Sigmoid colon (tissue), 7 donors: ENCODE data around the gene VWA7. TPM values are rescaled to one million over a fixed set of nuclear protein-coding genes. Genes with fewer than 3 reads are reported as not detected.

Experiments
- DNase-seq: peaks from one replicate; pipeline ENCODE4 v3.0.0-alpha.2; 2019
- H3K27ac ChIP-seq, 4 donors: fragments of 200-600 bp; sonication (generic); one replicate each; pipeline ENCODE4 v1.5.1; 2016 to 2019; ENCODE audit warnings: mild to moderate bottlenecking in 1 of 4
- H3K27me3 ChIP-seq, 3 donors: fragments of 200-600 bp; sonication (generic); one replicate each; pipeline ENCODE4 v1.5.1; 2019; ENCODE audit warnings: mild to moderate bottlenecking in 1 of 3
- H3K36me3 ChIP-seq, 4 donors: fragments of 200-600 bp; sonication (generic); one replicate each; pipeline ENCODE4 v1.5.1; 2016 to 2019
- H3K4me1 ChIP-seq, 4 donors: fragments of 200-600 bp; sonication (generic); one replicate each; pipeline ENCODE4 v1.5.1; 2017 to 2019
- H3K4me3 ChIP-seq, 4 donors: fragments of 200-600 bp; sonication (generic); one replicate each; pipeline ENCODE4 v1.5.1; 2017 to 2019; ENCODE audit warnings: mild to moderate bottlenecking in 2 of 4, moderate library complexity in 1 of 4
- H3K9me3 ChIP-seq, 4 donors: fragments of 200-600 bp in 3 of 4; sonication (generic) in 3 of 4; one replicate each; pipeline versions ENCODE4 v1.5.1 to v1.6.1; 2013 to 2019
- EP300 ChIP-seq, 4 donors: sonication (generic); formaldehyde crosslinking; IDR thresholded peaks; one replicate each; pipeline ENCODE4 v1.6.1; 2017; ENCODE audit warnings: antibody characterized with exemption in 4 of 4
- POLR2A ChIP-seq, 2 donors: fragments of 450-650 bp; IDR thresholded peaks; one replicate each; pipeline ENCODE4 v1.6.1; 2016; ENCODE audit warnings: antibody characterized with exemption in 2 of 2, mild to moderate bottlenecking in 2 of 2, moderate library complexity in 2 of 2
- POLR2AphosphoS5 ChIP-seq, 4 donors: sonication (generic); formaldehyde crosslinking; IDR thresholded peaks; one replicate each; pipeline ENCODE4 v1.6.1; 2017; ENCODE audit warnings: antibody characterized with exemption in 4 of 4
- WGBS, 2 donors: extraction: QIAGEN DNeasy Blood & Tissue Kit; methylation state at CpG; one replicate each; pipeline ENCODE4 v1.1.7; 2013; 5-methylcytosine and 5-hydroxymethylcytosine counted together
- intact Hi-C: fragments of 100-400 bp; cut with DNase I; formaldehyde crosslinking; loops from one replicate; pipeline ENCODE4 v1.15.1; 2023
- polyA plus RNA-seq, 3 donors: library from polyadenylated mRNA; stranded (reverse); fragments of 200-250 nt; gene quantifications; one replicate each; pipeline ENCODE4 v1.2.3, GENCODE V29; 2013
- total RNA-seq, 4 donors: library from RNA; depleted of rRNA; stranded (reverse); fragments of >200 nt; gene quantifications; one replicate each; pipeline ENCODE4 v1.1.0, GENCODE V29; 2016
- TF ChIP-seq, protein P1 (sequence below), 4 experiments: fragments of 450-650 bp in 3 of 4; fragments of 200-600 bp in 1 of 4; IDR thresholded peaks; one replicate each; pipeline ENCODE4 v1.5.1; 2016 to 2019; ENCODE audit warnings: antibody characterized with exemption in 4 of 4, mild to moderate bottlenecking in 3 of 4, moderate library complexity in 2 of 4
- donor health status: healthy with polysubstance abuse.
- donor health status: Bipolar disorder and iron deficiency.
- donor health status: healthy.

VWA7 gene
- total and polyA plus RNA-seq, 7 donors, result 0.14 to 6.0 (median 3.2) TPM; not detected in 1

DNA sequence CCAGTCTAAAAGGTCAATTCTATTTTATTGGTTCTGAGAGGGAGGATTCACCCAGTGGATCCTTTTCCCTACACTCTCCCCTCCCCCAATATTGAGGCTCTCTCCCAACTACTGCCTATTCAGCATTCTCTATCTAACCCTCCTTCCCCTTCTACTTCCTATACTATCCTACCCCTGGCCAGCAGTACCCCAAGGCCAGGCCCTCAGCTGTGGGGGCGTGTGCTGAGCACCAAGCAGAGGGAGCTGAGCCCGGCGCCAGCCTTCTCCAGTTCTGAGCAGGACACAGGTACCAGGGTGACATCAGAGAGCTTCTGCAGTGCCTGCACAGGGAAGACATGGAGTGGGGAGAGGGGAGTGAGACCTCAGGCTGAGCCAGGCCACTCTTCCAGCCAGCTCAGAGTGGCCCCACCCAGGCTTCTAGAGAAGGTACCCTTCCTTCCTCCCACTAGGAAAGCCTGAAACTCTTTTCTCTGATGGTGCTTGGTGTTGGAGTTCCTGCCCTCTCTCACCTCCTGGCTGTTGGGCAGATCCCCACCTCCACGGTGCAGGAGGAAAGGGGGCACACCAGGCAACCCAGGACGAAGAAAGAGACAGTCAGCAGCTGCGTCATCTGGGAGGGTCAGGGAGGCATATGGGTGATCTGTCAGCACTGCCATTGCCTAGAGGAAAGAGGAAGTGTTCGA, 50.0 kb downstream of the VWA7 start:
- DNase-seq, result peak; percentile 73
- peak overlapping the region in 1 of 4 donors; percentile 78 for H3K4me3 ChIP-seq
- peaks cover 19 to 39% (median 25%) of the 10 kb centered on the region in 4 donors for H3K36me3 ChIP-seq
- H3K27ac ChIP-seq, result peak overlapping the region; percentile 12 to 99 (median 97)
- no peak for TF ChIP-seq POLR2A (IDR thresholded peaks at IDR 0.05)
- TF ChIP-seq, protein P1, sequence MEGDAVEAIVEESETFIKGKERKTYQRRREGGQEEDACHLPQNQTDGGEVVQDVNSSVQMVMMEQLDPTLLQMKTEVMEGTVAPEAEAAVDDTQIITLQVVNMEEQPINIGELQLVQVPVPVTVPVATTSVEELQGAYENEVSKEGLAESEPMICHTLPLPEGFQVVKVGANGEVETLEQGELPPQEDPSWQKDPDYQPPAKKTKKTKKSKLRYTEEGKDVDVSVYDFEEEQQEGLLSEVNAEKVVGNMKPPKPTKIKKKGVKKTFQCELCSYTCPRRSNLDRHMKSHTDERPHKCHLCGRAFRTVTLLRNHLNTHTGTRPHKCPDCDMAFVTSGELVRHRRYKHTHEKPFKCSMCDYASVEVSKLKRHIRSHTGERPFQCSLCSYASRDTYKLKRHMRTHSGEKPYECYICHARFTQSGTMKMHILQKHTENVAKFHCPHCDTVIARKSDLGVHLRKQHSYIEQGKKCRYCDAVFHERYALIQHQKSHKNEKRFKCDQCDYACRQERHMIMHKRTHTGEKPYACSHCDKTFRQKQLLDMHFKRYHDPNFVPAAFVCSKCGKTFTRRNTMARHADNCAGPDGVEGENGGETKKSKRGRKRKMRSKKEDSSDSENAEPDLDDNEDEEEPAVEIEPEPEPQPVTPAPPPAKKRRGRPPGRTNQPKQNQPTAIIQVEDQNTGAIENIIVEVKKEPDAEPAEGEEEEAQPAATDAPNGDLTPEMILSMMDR (IDR thresholded peaks at IDR 0.05), result no peak
- no peak for TF ChIP-seq POLR2AphosphoS5 (IDR thresholded peaks at IDR 0.05)
- no peak for TF ChIP-seq EP300 (IDR thresholded peaks at IDR 0.05)
- WGBS, 2 donors, result 61 to 67% methylated on average over 7 of the region's 7 CpGs
- no peaks in the 10 kb centered on the region for H3K9me3 ChIP-seq
- peaks cover 0 to 24% (median 20%) of the 10 kb centered on the region in 4 donors for H3K4me1 ChIP-seq
- intact Hi-C loops, result loop anchor here (5.0 kb wide), 1 partner anchor 45 kb away; the partner anchor contains the start of gene LY6G5C
- no peaks in the 10 kb centered on the region for H3K27me3 ChIP-seq

- TF ChIP-seq POLR2AphosphoS5 (IDR thresholded peaks at IDR 0.05) (no peak), POLR2A (IDR thresholded peaks at IDR 0.05) (no peak), EP300 (IDR thresholded peaks at IDR 0.05) (no peak)
- TF ChIP-seq, protein P1 (IDR thresholded peaks at IDR 0.05), result no peak
- no peaks in the 10 kb centered on the region for H3K9me3 ChIP-seq
- H3K36me3 ChIP-seq, result peaks cover 8 to 24% (median 15%) of the 10 kb centered on the region in 4 donors
- H3K27me3 ChIP-seq, result no peaks in the 10 kb centered on the region
- H3K27ac ChIP-seq, result no peak overlapping the region
- no peak for DNase-seq
- 83 to 86% methylated on average over 12 of the region's 12 CpGs for WGBS, 2 donors
- no peak overlapping the region for H3K4me3 ChIP-seq
- peaks cover 0 to 23% (median 19%) of the 10 kb centered on the region in 4 donors for H3K4me1 ChIP-seq
- intact Hi-C loops, result loop anchor here (5.0 kb wide), 1 partner anchor 43 kb away; the partner anchor contains the start of gene LY6G5C
These were observed 51.4 kb downstream of the VWA7 start for GRCh38 chr6:31725502-31726350.

- Histone ChIP-seq H3K4me3 (no peak overlapping the region), H3K27ac (no peak overlapping the region), H3K36me3 (peaks cover 8 to 23% (median 15%) of the 10 kb centered on the region in 4 donors), H3K9me3 (no peaks in the 10 kb centered on the region), H3K27me3 (no peaks in the 10 kb centered on the region), H3K4me1 (peaks cover 0 to 17% (median 14%) of the 10 kb centered on the region in 4 donors)
- intact Hi-C loops, result no loop called here
- TF ChIP-seq POLR2AphosphoS5 (IDR thresholded peaks at IDR 0.05) (no peak), EP300 (IDR thresholded peaks at IDR 0.05) (no peak), POLR2A (IDR thresholded peaks at IDR 0.05) (no peak)
- TF ChIP-seq, protein P1 (IDR thresholded peaks at IDR 0.05), result no peak
- no peak for DNase-seq
- 93% methylated on average over 25 of the region's 25 CpGs for WGBS, 2 donors
These were observed 53.0 kb downstream of the VWA7 start for GRCh38 chr6:31723980-31724691.

GRCh38 chr6:31723245-31723979, 53.7 kb downstream of the VWA7 start, which contains the start of gene MPIG6B:
MPIG6B (plus strand) TSS chr6:31723373; CDS start chr6:31723384, 11 bp downstream.
- Histone ChIP-seq H3K4me3 (no peak within 1 kb of the TSS), H3K4me1 (peaks cover 0 to 12% (median 8%) of the 10 kb centered on the region in 4 donors), H3K27ac (no peak within 1 kb of the TSS), H3K27me3 (no peaks in the 10 kb centered on the region), H3K9me3 (no peaks in the 10 kb centered on the region), H3K36me3 (peaks cover 8 to 23% (median 15%) of the 10 kb centered on the region in 4 donors)
- intact Hi-C loops, result no loop called here
- WGBS, 2 donors, result 76 to 90% methylated on average over 46 of the region's 46 CpGs
- DNase-seq, result no peak
- TF ChIP-seq POLR2AphosphoS5 (IDR thresholded peaks at IDR 0.05) (no peak), POLR2A (IDR thresholded peaks at IDR 0.05) (no peak), EP300 (IDR thresholded peaks at IDR 0.05) (no peak)
- TF ChIP-seq, protein P1 (IDR thresholded peaks at IDR 0.05), result no peak
